Measurements from ENCODE around the gene ABCB8. TPM values are rescaled to one million over a fixed set of nuclear protein-coding genes. Genes with fewer than 3 reads are reported as not detected.

ABCB8 gene
- total RNA-seq, 1 donor: 35.4 TPM

GRCh38 chr7:150986099-150986512, 42.1 kb upstream of the ABCB8 start:
- no peak overlapping the region for H3K4me3 ChIP-seq (ENCODE audit: low read depth, low read length)
- DNase-seq (ENCODE audit: low read depth): peak; percentile 63

DNA sequence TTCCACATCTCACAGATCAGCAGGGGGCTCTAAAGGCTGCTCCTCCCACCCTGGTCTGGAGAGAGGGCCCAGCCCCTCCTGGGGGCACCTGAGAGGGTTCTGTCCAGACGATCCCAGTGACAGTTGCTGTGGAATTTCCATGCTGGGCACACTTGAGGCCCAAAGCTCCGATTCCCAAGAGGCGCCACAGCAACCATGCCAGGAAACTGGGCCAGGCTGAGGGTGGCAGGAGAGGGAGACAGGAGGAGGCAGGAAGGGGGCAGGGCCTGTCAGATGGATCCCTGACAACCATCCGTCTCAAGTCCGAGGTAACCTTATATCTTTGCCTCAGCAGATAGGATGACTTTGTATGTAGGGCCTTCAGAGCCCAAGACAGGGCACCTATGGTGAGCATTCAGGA, 41.7 kb upstream of the ABCB8 start:
- no peak overlapping the region for H3K4me3 ChIP-seq (ENCODE audit: low read depth, low read length)
- DNase-seq (ENCODE audit: low read depth): no peak
- no peak for TF ChIP-seq CTCF (IDR thresholded peaks at IDR 0.05; ENCODE audit: insufficient read depth, low read depth, low read length)

More at GRCh38 chr7:150986099-150986512, 42.1 kb upstream of the ABCB8 start:
- peak; percentile 81 for TF ChIP-seq CTCF (IDR thresholded peaks at IDR 0.05; ENCODE audit: insufficient read depth, low read depth, low read length)

DNA sequence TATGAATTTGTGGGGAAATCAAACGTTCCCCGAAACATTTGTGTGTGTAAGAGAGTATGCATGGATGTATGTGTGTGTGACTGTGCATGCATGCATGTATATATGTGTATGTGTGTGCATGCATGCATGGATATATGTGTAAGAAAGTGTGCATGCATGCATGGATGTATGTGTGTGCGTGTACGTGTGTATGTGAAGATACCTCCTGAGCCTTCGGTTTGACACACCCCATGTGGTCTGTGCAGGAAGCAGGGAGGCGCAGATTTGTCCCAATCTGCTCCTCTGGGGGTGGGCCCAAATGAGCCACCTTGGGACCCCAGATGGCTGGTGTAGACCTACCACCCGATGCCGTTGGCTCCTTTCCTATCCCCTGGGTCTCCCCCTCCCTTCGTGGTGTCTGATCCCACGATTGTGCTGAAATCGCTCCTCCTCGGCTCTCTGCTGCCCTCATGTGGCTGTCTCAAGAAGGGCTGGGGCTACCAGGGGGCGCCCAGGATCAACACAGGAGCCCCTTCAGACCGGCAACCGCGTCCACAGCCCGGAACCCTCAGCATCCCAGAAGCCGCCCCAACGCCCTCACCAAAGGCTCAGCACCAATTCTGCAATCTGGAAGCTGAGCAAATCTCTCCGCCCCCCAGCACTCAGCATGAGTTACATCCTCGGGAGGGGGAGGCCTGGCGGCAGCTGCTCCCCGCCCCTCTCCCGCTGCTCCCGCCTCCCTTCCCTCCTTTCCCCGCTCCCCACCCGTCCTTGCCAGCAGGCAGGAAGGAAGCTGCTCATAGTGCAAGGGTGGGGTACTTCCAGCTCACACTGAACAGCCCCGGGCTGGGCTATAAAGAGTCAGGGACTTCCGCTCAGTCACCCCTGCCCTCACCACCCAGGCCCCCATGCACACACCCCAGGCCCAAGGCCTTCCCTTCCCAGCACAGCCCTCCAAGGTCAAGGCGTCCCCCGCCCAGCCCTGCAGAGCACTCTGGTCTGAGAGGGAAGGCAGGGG, 39.7 kb upstream of the ABCB8 start:
- TF ChIP-seq CTCF (IDR thresholded peaks at IDR 0.05; ENCODE audit: insufficient read depth, low read depth, low read length): peak; percentile 89
- peak; percentile 48 for DNase-seq (ENCODE audit: low read depth)
- peak overlapping the region; percentile 9 for H3K4me3 ChIP-seq (ENCODE audit: low read depth, low read length)

GRCh38 chr7:150989456-150989855, 38.8 kb upstream of the ABCB8 start:
- no peak for TF ChIP-seq CTCF (IDR thresholded peaks at IDR 0.05; ENCODE audit: insufficient read depth, low read depth, low read length)
- DNase-seq (ENCODE audit: low read depth): no peak
- H3K4me3 ChIP-seq (ENCODE audit: low read depth, low read length): no peak overlapping the region

DNA sequence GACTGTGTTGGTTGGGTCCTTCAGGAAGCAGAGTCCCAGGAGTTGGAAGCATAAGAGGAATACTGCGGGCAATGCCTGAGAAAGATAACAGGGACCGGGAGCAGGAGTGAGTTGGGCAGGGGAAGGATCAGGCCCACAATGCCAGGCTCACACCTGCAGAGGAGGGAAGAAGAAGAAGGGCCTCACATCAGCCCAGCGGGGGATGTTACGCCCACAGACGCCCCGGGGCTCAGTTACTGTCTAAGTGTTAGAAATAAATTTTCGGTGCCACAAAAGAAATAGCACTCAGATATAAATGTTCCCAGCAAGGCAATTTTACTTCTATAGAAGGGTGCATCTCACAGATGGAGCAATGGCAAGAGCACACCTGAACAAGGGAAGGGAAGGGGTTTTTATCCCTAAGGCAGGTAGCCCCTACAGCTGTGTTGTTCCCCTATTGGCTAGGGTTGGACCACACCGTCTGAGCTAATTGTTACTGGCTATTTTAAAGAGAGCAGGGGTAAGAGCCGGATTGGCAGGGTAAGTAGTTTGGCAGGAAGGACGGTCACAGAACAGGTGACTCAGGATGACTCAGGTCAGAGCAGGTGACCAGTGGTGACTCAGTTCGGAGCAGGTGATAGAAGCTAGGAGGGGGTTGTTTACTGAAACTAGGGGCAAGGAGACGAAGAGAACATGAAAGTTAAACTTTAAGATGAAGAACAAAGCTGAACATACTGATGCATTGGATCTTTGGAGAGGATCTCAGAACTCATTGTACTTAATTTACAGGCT, 37.6 kb upstream of the ABCB8 start, which contains the start of gene NOS3:
NOS3 (plus strand) TSS at position 602 of the 771 bp plus-strand sequence. CDS start 2,787 bp downstream, outside the sequence.
- no peak for TF ChIP-seq CTCF (IDR thresholded peaks at IDR 0.05; ENCODE audit: insufficient read depth, low read depth, low read length)
- no peak for DNase-seq (ENCODE audit: low read depth)
- no peak within 1 kb of the TSS for H3K4me3 ChIP-seq (ENCODE audit: low read depth, low read length)

DNA sequence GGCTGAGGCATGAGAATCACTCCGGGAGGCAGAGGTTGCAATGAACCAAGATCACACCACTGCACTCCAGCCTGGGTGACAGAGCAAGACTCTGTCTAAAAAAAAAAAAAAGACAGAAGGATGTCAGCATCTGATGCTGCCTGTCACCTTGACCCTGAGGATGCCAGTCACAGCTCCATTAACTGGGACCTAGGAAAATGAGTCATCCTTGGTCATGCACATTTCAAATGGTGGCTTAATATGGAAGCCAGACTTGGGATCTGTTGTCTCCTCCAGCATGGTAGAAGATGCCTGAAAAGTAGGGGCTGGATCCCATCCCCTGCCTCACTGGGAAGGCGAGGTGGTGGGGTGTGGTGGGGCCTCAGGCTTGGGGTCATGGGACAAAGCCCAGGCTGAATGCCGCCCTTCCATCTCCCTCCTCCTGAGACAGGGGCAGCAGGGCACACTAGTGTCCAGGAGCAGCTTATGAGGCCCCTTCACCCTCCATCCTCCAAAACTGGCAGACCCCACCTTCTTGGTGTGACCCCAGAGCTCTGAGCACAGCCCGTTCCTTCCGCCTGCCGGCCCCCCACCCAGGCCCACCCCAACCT, 36.1 kb upstream of the ABCB8 start:
- no peak for DNase-seq (ENCODE audit: low read depth)
- TF ChIP-seq CTCF (IDR thresholded peaks at IDR 0.05; ENCODE audit: insufficient read depth, low read depth, low read length): no peak
- no peak overlapping the region for H3K4me3 ChIP-seq (ENCODE audit: low read depth, low read length)

Measured in fibroblast of villous mesenchyme (primary cell).